Mesodermal cell (in vitro differentiated cells): ENCODE data around the gene ELP2. TPM values are rescaled to one million over a fixed set of nuclear protein-coding genes. Genes with fewer than 3 reads are reported as not detected.
"Not testable (repeated sequence)": the region's sequence is repeated elsewhere in the genome, so short reads cannot be mapped to it uniquely, and the experiment has no call there.

ENCODE experiments used
- H3K27ac ChIP-seq: 2 replicates; pipeline ENCODE4 v1.7.0; 2013; ENCODE audit warnings: mild to moderate bottlenecking, low read depth, low read length, moderate library complexity; ENCODE audit not compliant: severe bottlenecking
- H3K36me3 ChIP-seq: 2 replicates; pipeline ENCODE4 v1.7.1; 2013; ENCODE audit warnings: mild to moderate bottlenecking, low read length, moderate library complexity; ENCODE audit not compliant: control insufficient read depth, insufficient read depth
- H3K4me1 ChIP-seq: one replicate; pipeline ENCODE4 v1.7.1; 2013; ENCODE audit warnings: mild to moderate bottlenecking, low read length; ENCODE audit not compliant: insufficient read depth, control insufficient read depth, poor library complexity, severe bottlenecking
- H3K4me3 ChIP-seq: 2 replicates; pipeline ENCODE4 v1.7.0; 2013; ENCODE audit warnings: low read length, control low read depth, mild to moderate bottlenecking; ENCODE audit not compliant: insufficient read depth, poor library complexity, severe bottlenecking; ENCODE audit errors: extremely low read depth
- H3K9me3 ChIP-seq: 2 replicates; pipeline ENCODE4 v1.7.1; 2013; ENCODE audit warnings: mild to moderate bottlenecking, low read length, moderate library complexity; ENCODE audit not compliant: control insufficient read depth
- WGBS, 2 experiments: methylation state at CpG; one replicate each; pipeline ENCODE4 v1.1.5; 2013; ENCODE audit warnings: missing lambda C conversion rate in 2 of 2; ENCODE audit not compliant: insufficient coverage in 2 of 2; 5-methylcytosine and 5-hydroxymethylcytosine counted together
- polyA plus RNA-seq, 2 experiments: library from polyadenylated mRNA; stranded (reverse); fragments of 50-300 nt; gene quantifications; one replicate each; pipeline ENCODE4 v1.2.3, GENCODE V29; 2013

Gene ELP2
- polyA plus RNA-seq (2013, experiment 1 of 2), result 83.4 TPM
- 89.2 TPM for polyA plus RNA-seq (2013, experiment 2 of 2)

DNA sequence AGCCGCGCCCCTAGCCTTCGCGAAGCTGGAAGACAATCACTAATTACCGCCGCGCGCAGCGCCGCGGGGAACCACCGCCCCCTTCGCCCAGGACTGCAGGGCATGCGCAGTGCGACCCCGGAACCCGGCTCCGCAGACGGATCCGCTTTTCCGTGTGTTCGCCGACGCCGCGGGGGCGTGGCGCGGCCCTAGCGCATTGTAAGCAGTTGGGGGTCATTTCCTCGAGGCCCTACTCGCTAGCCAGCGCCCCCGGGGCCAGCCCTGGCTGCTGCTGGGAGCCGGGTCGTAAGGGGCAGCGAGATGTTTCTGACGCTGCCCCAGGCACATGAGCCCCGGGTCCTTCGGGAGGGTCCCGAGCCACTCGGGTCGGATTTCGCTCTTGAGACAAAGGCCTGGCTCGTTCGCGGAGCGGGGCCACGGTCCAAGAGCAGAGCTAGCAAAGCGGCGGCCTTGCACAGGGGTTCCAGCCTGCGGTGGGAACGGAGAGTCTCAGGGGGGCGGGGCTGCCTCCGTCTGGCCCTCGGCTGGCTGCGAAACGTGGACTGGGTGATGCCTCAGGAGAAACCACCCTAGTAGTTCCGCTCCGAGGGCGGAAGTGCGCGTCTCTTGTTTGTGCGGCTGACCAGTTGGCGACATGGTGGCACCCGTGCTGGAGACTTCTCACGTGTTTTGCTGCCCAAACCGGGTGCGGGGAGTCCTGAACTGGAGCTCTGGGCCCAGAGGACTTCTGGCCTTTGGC, at the start of gene ELP2, which contains the start of gene SLC39A6:
TSS of gene ELP2 (plus strand) at position 600 of the 739 bp plus-strand sequence. CDS start at position 635, 35 bp downstream.
TSS of gene SLC39A6 (minus strand) at position 41 of the 739 bp plus-strand sequence. CDS start 2,333 bp downstream, outside the sequence.
- Histone ChIP-seq H3K36me3 (peaks cover 32% of the 10 kb centered on the region), H3K4me3 (peak within 1 kb of the TSS; percentile 98), H3K4me1 (peaks cover 13% of the 10 kb centered on the region), H3K9me3 (no peaks in the 10 kb centered on the region), H3K27ac (peak within 1 kb of the TSS; percentile 100)
- WGBS, 2 experiments, result 0 to 1% methylated on average over 64 to 65 of the region's 69 CpGs

DNA sequence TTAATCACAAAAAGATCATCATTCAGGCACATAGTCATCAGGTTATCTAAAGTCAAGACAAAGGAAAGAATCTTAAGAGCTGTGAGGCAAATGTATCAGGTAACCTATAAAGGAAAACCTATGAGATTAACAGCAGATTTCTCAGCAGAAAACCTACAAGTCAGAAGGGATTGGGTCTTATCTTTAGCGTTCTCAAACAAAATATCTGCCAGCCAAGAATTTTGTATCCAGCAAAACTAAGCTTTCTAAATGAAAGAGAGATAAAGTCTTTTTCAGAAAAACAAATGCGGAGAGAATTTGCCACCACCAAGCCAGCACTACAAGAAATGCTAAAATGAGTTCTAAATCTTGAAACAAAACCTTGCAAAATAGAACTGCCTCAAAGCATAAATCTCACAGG, 48.6 kb upstream of the ELP2 start:
- H3K4me1 ChIP-seq, H3K9me3 ChIP-seq, H3K4me3 ChIP-seq, H3K27ac ChIP-seq, H3K36me3 ChIP-seq: not testable (repeated sequence)
- 71 to 83% methylated on average over 1 of the region's 2 CpGs for WGBS, 2 experiments

DNA sequence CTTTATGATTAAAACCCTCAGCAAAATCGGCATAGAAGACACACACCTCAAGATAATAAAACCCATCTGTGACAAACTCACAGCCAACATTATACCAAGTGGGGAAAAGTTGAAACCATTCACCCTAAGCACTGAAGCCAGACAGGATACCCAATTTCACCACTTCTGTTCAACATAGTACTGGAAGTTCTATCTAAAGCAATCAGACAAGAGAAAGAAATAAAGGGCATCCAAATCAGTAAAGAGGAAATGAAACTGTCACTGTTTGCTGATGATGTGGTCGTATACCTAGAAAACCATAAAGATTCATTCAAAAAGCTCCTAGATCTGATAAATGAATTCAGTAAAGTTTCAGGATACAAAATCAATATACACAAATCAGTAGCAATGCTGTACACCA, 46.0 kb upstream of the ELP2 start:
- Histone ChIP-seq H3K4me1 (no peaks in the 10 kb centered on the region), H3K4me3 (no peak overlapping the region), H3K36me3 (no peaks in the 10 kb centered on the region), H3K27ac (no peak overlapping the region), H3K9me3 (no peaks in the 10 kb centered on the region)
- WGBS, 2 experiments, result no CpG with 5 or more reads among the region's 2 CpGs

- H3K4me1 ChIP-seq, result no peaks in the 10 kb centered on the region
- H3K9me3 ChIP-seq, result no peaks in the 10 kb centered on the region
- H3K4me3 ChIP-seq, result no peak overlapping the region
- 68 to 97% methylated on average over 3 of the region's 4 CpGs for WGBS, 2 experiments
- no peak overlapping the region for H3K27ac ChIP-seq
- no peaks in the 10 kb centered on the region for H3K36me3 ChIP-seq
Observed at GRCh38 chr18:36085195-36085594, 44.5 kb upstream of the ELP2 start.

DNA sequence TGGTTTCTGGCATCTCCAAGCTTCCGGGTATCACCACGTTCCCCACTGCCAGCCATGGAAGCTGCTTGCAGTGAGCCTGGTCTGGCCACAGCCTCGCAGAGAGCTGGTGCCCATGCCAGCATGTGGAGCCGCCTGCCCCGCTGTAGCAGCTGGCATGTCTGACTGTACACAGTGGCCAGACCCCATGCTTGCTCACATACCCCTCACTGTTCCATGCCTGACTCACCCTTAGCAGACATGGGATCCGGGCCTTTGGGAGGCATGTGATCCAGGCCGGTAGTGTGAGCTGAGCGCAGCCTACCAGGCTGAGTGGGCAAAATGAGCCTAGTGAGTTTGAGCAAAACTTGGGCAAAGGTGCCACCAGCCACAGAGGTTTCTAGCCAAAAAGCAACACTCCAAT, 43.5 kb upstream of the ELP2 start:
- H3K36me3 ChIP-seq, result no peaks in the 10 kb centered on the region
- H3K4me3 ChIP-seq, result no peak overlapping the region
- no peak overlapping the region for H3K27ac ChIP-seq
- 85 to 93% methylated on average over 7 of the region's 8 CpGs for WGBS, 2 experiments
- no peaks in the 10 kb centered on the region for H3K9me3 ChIP-seq
- no peaks in the 10 kb centered on the region for H3K4me1 ChIP-seq

- WGBS, 2 experiments, result 89 to 100% methylated on average over 1 of the region's 2 CpGs
- no peaks in the 10 kb centered on the region for H3K36me3 ChIP-seq
Observed at GRCh38 chr18:36088256-36088655, 41.4 kb upstream of the ELP2 start.

DNA sequence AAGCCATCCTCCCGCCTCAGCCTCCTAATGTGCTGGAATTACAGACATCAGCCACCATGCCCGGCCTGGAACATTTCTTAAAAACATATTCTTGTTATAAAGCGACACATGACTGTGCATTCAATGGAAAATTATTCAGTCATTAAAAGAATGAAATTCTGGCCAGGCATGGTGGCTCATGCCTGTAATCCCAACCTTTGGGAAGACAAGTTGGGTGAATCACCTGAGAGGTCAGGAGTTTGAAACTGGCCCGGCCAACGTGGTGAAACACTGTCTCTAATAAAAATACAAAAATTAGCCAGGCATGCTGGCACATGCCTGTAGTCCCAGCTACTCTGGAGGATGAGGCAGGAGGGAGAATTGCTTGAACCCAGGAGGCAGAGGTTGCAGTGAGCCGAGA, 40.7 kb upstream of the ELP2 start:
- no peaks in the 10 kb centered on the region for H3K36me3 ChIP-seq
- WGBS, 2 experiments, result 88 to 89% methylated on average over 3 to 4 of the region's 6 CpGs
- H3K4me3 ChIP-seq, result no peak overlapping the region
- H3K9me3 ChIP-seq, result no peaks in the 10 kb centered on the region
- H3K4me1 ChIP-seq, result no peaks in the 10 kb centered on the region
- H3K27ac ChIP-seq, result no peak overlapping the region

More at GRCh38 chr18:36088256-36088655, 41.4 kb upstream of the ELP2 start:
- H3K27ac ChIP-seq, result no peak overlapping the region
- H3K9me3 ChIP-seq, result no peaks in the 10 kb centered on the region
- no peak overlapping the region for H3K4me3 ChIP-seq
- H3K4me1 ChIP-seq, result no peaks in the 10 kb centered on the region

- H3K9me3 ChIP-seq, H3K36me3 ChIP-seq, H3K27ac ChIP-seq, H3K4me1 ChIP-seq, H3K4me3 ChIP-seq: not testable (repeated sequence)
- 81 to 87% methylated on average over 5 of the region's 5 CpGs for WGBS, 2 experiments
Observed at GRCh38 chr18:36092116-36092515, 37.6 kb upstream of the ELP2 start.

DNA sequence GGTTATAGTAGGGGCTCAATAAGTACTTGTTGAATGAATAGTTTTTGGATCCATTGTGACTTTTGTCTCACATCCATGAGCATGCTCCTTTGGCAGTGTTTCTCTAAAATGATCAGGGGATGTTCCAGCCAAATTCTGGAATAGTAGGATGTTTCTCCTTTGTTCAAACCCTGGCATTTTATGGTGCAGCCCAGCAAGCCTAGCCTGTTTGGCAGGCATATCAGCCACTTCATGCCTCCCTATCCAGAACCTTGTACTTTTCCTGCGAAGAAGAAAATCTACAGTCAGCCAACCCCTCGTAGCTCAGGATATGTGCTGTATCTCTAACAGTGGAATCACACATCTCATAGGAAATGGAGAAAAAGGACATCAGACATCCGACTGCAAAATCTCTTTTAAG, 35.3 kb upstream of the ELP2 start:
- Histone ChIP-seq H3K4me3 (no peak overlapping the region), H3K9me3 (no peaks in the 10 kb centered on the region), H3K27ac (no peak overlapping the region), H3K4me1 (no peaks in the 10 kb centered on the region), H3K36me3 (no peaks in the 10 kb centered on the region)
- 80% methylated on average over 2 of the region's 3 CpGs; no CpG with 5 or more reads in 1 of the 2 experiments for WGBS, 2 experiments

GRCh38 chr18:36095936-36096519, 33.7 kb upstream of the ELP2 start:
- Histone ChIP-seq H3K9me3 (no peaks in the 10 kb centered on the region), H3K4me1 (no peaks in the 10 kb centered on the region), H3K27ac (no peak overlapping the region), H3K36me3 (no peaks in the 10 kb centered on the region), H3K4me3 (no peak overlapping the region)
- no CpG with 5 or more reads among the region's 1 CpG for WGBS, 2 experiments

DNA sequence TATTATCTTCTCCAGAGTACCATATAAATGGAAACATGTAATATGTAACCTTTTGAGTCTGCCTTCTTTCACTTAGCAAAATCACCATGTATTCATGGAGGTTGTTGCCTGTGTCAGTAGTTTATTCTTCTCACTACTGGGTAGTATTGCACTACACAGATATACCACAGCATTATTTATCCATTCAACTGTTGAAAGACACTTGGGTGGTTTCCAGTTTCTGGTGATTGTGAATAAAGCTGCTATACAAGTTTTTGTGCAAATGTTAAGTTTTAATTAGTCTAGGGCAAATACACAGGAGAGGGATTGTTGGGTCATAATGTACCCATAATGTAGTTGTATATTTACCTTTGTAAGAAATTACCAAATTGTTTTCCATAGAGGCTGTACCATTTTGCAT, 32.7 kb upstream of the ELP2 start:
- Histone ChIP-seq H3K4me1 (no peaks in the 10 kb centered on the region), H3K36me3 (no peaks in the 10 kb centered on the region), H3K27ac (no peak overlapping the region), H3K9me3 (peaks cover 7% of the 10 kb centered on the region), H3K4me3 (no peak overlapping the region)
